ENCODE measurements around the gene DPF3.
"Not testable (repeated sequence)": the region's sequence is repeated elsewhere in the genome, so short reads cannot be mapped to it uniquely, and the experiment has no call there.

The DPF3 gene

DNA sequence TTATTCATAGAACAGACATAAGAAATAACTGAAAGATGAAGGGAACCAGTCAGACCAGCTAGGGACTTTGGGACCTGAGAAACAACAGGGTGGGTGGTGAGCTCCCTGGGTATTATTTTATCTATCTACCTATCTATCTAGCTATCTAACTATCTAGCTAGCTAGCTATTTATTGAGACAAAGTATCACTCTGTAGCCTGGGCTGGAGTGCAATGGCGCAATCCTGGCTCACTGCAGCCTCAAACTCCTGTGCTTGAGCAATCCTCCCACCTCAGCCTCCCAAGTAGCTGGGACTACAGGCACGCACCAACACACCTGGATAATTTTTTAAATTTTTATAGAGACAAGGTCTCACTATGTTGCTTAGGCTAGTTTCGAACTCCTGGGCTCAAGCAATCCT is 127.6 kb downstream of the DPF3 start:
- DNase-seq (ENCODE audit: low read depth) = no peak

DNA sequence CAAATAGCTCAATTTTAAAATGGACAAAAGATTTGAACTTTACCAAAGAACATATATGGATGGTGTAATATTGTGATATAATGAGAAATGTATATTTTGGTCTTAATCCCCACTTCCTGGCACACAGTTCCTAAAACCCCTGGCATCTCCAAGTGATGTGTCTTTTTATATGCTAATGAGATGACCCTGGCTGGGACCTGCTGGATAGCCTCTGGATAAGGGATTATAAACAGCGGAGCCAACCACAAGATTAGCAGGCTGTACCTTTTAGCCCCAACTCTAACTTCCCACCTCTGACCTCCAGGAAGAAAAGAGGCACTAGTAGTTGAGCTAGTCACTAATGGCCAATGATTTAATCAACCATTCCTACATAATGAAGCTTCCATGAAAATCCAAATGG is 130.0 kb downstream of the DPF3 start:
- DNase-seq (ENCODE audit: low read depth) = no peak

DNA sequence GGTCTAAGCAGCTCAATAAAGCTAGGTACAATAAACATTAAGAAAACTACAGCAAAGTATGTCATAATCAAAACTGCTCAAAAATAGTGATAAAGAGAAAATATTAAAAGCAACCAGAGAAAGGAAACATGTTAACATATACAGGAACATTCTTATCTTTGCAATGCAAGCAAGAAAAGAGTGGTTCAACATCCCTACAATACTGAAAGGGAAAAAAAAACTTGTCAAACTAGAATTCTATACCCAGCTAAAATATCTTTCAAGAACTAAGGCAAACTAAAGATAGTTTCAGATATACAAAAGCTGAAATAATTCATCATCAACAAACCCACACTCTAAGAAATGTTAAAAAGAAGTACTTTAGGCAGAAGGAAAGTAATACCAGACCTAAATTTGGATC is 134.2 kb downstream of the DPF3 start:
- DNase-seq (ENCODE audit: low read depth) = no peak

- no peak for DNase-seq (ENCODE audit: low read depth)
Observed at GRCh38 chr14:72758993-72759392, 134.9 kb downstream of the DPF3 start.

- DNase-seq (ENCODE audit: low read depth) = no peak
Observed at GRCh38 chr14:72758420-72758819, 135.5 kb downstream of the DPF3 start.

DNA sequence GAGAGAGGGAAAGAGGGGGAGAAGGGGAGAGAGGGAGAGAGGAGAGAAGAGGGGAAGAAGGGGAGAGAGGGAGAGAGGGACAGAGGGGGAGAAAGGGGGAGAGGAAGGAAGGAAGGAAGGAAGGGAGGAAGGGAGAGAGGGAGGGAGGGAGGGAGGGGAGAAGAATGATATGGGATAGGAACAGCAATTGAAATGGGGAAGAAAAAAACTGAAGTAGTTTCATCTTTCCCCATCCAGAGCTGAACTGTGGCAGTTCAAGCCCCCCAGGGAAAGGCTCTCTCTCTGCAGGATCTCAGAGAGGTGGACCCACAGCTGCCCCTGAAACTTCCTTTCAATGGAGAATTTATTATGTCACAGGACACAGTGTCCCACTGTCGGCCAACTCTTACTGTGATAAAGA is 136.9 kb downstream of the DPF3 start:
- no peak for DNase-seq (ENCODE audit: low read depth)

GRCh38 chr14:72755766-72756165 is 138.1 kb downstream of the DPF3 start:
- no peak for DNase-seq (ENCODE audit: low read depth)

DNA sequence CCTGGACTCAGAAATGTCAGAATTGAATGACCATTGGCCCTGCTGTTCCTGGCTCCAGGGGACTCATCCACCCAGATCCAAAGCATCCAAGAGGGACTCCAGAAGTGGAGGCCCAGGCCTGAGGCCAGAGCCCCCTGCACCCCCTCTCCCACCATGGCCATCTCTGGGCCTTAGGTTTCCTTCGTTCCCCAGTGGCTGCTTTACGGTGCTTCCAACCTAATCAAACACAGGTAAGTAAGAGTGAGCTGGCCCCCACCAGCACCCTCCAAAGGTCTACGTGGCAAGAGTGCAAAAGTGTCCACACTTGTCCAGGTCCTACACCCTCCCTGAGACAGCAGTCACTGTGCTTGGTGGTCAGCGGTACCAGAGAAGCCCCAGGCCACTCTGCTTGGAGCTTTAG is 139.0 kb downstream of the DPF3 start:
- no peak for DNase-seq (ENCODE audit: low read depth)

GRCh38 chr14:72753879-72754400 is 140.0 kb downstream of the DPF3 start:
- DNase-seq (ENCODE audit: low read depth) = no peak

GRCh38 chr14:72753044-72753710 is 140.7 kb downstream of the DPF3 start:
- DNase-seq (ENCODE audit: low read depth) = no peak

DNA sequence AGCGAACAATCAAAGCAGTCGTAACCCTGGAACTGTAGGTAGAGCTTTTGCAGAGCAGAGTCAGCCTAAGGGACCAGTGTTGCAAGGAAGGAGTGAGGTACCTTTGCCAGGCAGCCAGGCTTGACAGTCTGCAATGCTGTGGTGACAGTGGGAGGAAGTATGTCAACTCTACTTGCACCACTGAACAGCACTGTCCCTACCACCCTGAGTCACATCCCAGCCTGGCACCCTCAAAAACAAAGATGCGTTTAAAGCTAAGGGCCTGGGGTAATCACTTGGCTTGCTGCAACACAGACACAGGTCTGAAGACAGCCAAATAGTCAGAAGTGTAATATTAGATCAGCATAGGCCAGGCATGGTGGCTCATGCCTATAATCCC is 141.9 kb downstream of the DPF3 start:
- DNase-seq (ENCODE audit: low read depth) = no peak

- no peak for DNase-seq (ENCODE audit: low read depth)
Observed at GRCh38 chr14:72751276-72752033, 142.4 kb downstream of the DPF3 start.

DNA sequence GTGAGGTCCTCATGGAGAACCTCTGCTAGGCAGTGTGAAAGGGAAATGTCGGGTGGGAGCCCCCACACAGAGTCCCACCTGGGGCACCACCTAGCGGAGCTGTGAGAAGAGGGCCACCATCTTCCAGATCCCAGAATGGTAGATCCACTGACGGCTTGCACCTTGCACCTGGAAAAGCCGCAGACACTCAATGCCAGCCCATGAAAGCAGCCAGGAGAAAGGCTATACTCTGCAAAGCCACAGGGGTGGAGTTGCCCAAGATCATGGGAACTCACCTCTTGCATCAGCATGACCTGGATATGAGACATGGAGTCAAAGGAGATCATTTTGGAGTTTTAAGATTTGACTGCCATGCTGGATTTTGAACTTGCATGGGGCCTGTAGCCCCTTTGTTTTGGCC is 145.0 kb downstream of the DPF3 start:
- DNase-seq (ENCODE audit: low read depth) = not testable (repeated sequence)

GRCh38 chr14:72747652-72748051 is 146.2 kb downstream of the DPF3 start:
- DNase-seq (ENCODE audit: low read depth) = no peak

GRCh38 chr14:72745991-72746980 is 147.6 kb downstream of the DPF3 start:
- no peak for DNase-seq (ENCODE audit: low read depth)

- no peak for DNase-seq (ENCODE audit: low read depth)
Observed at GRCh38 chr14:72745546-72745945, 148.4 kb downstream of the DPF3 start.

GRCh38 chr14:72744416-72745120 is 149.3 kb downstream of the DPF3 start:
- DNase-seq (ENCODE audit: low read depth) = no peak

DNA sequence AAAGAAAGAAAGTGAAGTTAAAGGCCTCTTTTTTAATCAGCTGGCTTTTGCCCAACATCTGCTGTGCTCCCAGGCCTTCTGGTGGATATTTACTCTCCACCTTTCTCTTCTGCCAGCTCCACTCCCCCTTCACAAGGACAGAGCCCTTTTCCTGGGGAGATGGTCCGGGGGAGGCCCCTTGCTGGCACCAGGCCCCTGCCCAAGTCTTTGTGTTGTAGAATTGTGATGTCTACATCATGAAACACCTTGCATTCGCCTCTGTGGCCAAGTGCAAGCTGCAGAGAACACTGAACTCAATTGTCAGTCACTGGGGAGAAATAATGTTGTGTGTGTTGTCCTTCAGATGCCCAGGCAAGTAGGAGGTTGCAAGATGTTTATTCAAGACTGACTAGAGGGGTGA is 150.3 kb downstream of the DPF3 start:
- DNase-seq (ENCODE audit: low read depth) = no peak

- DNase-seq (ENCODE audit: low read depth) = no peak
Observed at GRCh38 chr14:72742838-72743195, 151.1 kb downstream of the DPF3 start.

- no peak for DNase-seq (ENCODE audit: low read depth)
Observed at GRCh38 chr14:72742118-72742837, 151.6 kb downstream of the DPF3 start.

GRCh38 chr14:72741826-72742117 is 152.1 kb downstream of the DPF3 start:
- no peak for DNase-seq (ENCODE audit: low read depth)
